Hindlimb muscle (tissue), 1 donor: ENCODE results near the gene STRN. TPM values are rescaled to one million over a fixed set of nuclear protein-coding genes. Genes with fewer than 3 reads are reported as not detected.
"Not testable (repeated sequence)": the region's sequence is repeated elsewhere in the genome, so short reads cannot be mapped to it uniquely, and the experiment has no call there.

Source experiments
- DNase-seq: peaks from one replicate; pipeline ENCODE4 v3.0.0-alpha.2; 2013
- polyA plus RNA-seq: library from polyadenylated mRNA; unstranded; fragments of 120-200 nt; gene quantifications from one replicate; pipeline ENCODE4 v1.2.1, GENCODE V29; 2013; ENCODE audit not compliant: insufficient read length

The STRN gene
- polyA plus RNA-seq, 1 donor: 17.4 TPM

- no peak for DNase-seq
Measured at GRCh38 chr2:36831185-36831584, 135.2 kb downstream of the STRN start.

GRCh38 chr2:36824683-36825082, 141.7 kb downstream of the STRN start:
- not testable (repeated sequence) for DNase-seq

- DNase-seq: no peak
Measured at GRCh38 chr2:36824273-36824672, 142.1 kb downstream of the STRN start.

GRCh38 chr2:36823862-36824261, 142.5 kb downstream of the STRN start:
- DNase-seq: no peak

GRCh38 chr2:36820942-36821605, 145.3 kb downstream of the STRN start:
- DNase-seq: no peak

- DNase-seq: no peak
Measured at GRCh38 chr2:36819095-36819711, 147.1 kb downstream of the STRN start.

GRCh38 chr2:36818542-36818941, 147.8 kb downstream of the STRN start:
- no peak for DNase-seq

- no peak for DNase-seq
Measured at GRCh38 chr2:36812196-36812595, 154.1 kb downstream of the STRN start.

GRCh38 chr2:36811071-36811470, 155.3 kb downstream of the STRN start:
- DNase-seq: no peak

GRCh38 chr2:36809069-36809445, 157.3 kb downstream of the STRN start:
- no peak for DNase-seq

GRCh38 chr2:36808386-36809068, 157.8 kb downstream of the STRN start:
- no peak for DNase-seq

- peak; percentile 2 for DNase-seq
Measured at GRCh38 chr2:36807223-36807886, 159.0 kb downstream of the STRN start.

GRCh38 chr2:36805635-36806224, 160.6 kb downstream of the STRN start:
- no peak for DNase-seq

GRCh38 chr2:36802952-36803351, 163.4 kb downstream of the STRN start:
- no peak for DNase-seq

GRCh38 chr2:36801088-36801487, 165.2 kb downstream of the STRN start:
- no peak for DNase-seq

- no peak for DNase-seq
Measured at GRCh38 chr2:36800381-36800780, 166.0 kb downstream of the STRN start.

- no peak for DNase-seq
Measured at GRCh38 chr2:36798724-36799123, 167.6 kb downstream of the STRN start.

GRCh38 chr2:36797324-36798070, 168.8 kb downstream of the STRN start:
- no peak for DNase-seq
